Measurements from ENCODE around the gene ACTMAP. TPM values are rescaled to one million over a fixed set of nuclear protein-coding genes. Genes with fewer than 3 reads are reported as not detected.

ACTMAP gene
- total and polyA plus RNA-seq, 2 of the 13 experiments (the other 11 are each of a cell fraction or from before 2014, with no cell fraction given): 2.2 to 7.9 TPM

DNA sequence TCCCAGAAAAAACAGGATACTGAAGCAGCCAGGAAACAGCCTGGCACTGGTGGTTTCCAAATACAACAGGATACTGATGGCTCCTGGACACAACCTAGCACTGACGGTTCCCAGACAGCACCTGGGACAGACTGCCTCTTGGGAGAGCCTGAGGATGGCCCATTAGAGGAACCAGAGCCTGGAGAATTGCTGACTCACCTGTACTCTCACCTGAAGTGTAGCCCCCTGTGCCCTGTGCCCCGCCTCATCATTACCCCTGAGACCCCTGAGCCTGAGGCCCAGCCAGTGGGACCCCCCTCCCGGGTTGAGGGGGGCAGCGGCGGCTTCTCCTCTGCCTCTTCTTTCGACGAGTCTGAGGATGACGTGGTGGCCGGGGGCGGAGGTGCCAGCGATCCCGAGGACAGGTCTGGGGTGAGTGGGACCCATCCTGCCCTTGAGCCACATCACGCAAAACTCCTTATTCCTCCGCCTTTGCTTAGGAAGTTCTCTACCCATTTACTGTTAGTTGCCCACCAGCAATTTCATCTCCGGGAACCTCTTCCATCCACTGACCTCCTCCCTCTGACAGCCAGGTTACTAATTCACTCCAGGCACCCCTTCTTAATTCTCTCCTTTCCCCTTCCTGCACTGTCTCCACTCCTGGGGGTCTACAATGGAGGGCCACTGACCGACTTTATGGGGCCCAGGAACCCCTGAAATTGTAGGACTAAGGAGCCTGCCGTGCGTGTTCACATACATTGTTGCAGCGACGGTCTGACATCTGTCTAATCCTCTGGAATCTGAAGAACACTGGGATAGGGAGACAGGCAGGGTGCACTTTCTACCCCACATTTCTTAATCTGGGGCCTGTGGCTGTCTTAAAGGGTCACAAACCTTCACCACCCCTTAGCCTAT lies 32.1 kb downstream of the ACTMAP start (continued):
- TF ChIP-seq ATF1 (CRISPR knock-in tag; IDR thresholded peaks at IDR 0.05): no peak
- TF ChIP-seq TBX2 (CRISPR knock-in tag; IDR thresholded peaks at IDR 0.05; ENCODE audit: borderline replicate concordance): no peak
- no peak for TF ChIP-seq MBNL3 (CRISPR knock-in tag; conservative IDR thresholded peaks at IDR 0.05)
- no peak for TF ChIP-seq ZNF468 (CRISPR knock-in tag; IDR thresholded peaks at IDR 0.05)
- no peak for TF ChIP-seq SNAI1 (CRISPR knock-in tag; IDR thresholded peaks at IDR 0.05; ENCODE audit: borderline replicate concordance)
- no peak for TF ChIP-seq HCFC1 (IDR thresholded peaks at IDR 0.05; ENCODE audit: low read depth, low read length)
- TF ChIP-seq MZF1 (CRISPR knock-in tag; IDR thresholded peaks at IDR 0.05; ENCODE audit: borderline replicate concordance): no peak
- TF ChIP-seq ZNF670 (CRISPR knock-in tag; IDR thresholded peaks at IDR 0.05; ENCODE audit: borderline replicate concordance): no peak
- no peak for TF ChIP-seq GFI1 (CRISPR knock-in tag; IDR thresholded peaks at IDR 0.05; ENCODE audit: borderline replicate concordance)
- TF ChIP-seq, protein P1, sequence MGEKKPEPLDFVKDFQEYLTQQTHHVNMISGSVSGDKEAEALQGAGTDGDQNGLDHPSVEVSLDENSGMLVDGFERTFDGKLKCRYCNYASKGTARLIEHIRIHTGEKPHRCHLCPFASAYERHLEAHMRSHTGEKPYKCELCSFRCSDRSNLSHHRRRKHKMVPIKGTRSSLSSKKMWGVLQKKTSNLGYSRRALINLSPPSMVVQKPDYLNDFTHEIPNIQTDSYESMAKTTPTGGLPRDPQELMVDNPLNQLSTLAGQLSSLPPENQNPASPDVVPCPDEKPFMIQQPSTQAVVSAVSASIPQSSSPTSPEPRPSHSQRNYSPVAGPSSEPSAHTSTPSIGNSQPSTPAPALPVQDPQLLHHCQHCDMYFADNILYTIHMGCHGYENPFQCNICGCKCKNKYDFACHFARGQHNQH (CRISPR knock-in tag; IDR thresholded peaks at IDR 0.05): 0 out of 2 replicates have a peak, but pooled peaks have one; percentile 21
- no peak for TF ChIP-seq CBX1 (IDR thresholded peaks at IDR 0.05; ENCODE audit: low read depth)
- TF ChIP-seq, protein P2, sequence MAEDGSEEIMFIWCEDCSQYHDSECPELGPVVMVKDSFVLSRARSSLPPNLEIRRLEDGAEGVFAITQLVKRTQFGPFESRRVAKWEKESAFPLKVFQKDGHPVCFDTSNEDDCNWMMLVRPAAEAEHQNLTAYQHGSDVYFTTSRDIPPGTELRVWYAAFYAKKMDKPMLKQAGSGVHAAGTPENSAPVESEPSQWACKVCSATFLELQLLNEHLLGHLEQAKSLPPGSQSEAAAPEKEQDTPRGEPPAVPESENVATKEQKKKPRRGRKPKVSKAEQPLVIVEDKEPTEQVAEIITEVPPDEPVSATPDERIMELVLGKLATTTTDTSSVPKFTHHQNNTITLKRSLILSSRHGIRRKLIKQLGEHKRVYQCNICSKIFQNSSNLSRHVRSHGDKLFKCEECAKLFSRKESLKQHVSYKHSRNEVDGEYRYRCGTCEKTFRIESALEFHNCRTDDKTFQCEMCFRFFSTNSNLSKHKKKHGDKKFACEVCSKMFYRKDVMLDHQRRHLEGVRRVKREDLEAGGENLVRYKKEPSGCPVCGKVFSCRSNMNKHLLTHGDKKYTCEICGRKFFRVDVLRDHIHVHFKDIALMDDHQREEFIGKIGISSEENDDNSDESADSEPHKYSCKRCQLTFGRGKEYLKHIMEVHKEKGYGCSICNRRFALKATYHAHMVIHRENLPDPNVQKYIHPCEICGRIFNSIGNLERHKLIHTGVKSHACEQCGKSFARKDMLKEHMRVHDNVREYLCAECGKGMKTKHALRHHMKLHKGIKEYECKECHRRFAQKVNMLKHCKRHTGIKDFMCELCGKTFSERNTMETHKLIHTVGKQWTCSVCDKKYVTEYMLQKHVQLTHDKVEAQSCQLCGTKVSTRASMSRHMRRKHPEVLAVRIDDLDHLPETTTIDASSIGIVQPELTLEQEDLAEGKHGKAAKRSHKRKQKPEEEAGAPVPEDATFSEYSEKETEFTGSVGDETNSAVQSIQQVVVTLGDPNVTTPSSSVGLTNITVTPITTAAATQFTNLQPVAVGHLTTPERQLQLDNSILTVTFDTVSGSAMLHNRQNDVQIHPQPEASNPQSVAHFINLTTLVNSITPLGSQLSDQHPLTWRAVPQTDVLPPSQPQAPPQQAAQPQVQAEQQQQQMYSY (CRISPR knock-in tag; IDR thresholded peaks at IDR 0.05): no peak
- no peak for TF ChIP-seq ZBTB3 (CRISPR knock-in tag; IDR thresholded peaks at IDR 0.05; ENCODE audit: borderline replicate concordance, low read depth)
- TF ChIP-seq RARG (CRISPR knock-in tag; IDR thresholded peaks at IDR 0.05; ENCODE audit: low read depth): no peak
- TF ChIP-seq ZKSCAN1 (IDR thresholded peaks at IDR 0.05; ENCODE audit: low read length): no peak
- no peak for TF ChIP-seq ZNF546 (CRISPR knock-in tag; conservative IDR thresholded peaks at IDR 0.05)
- TF ChIP-seq ZNF562 (CRISPR knock-in tag; IDR thresholded peaks at IDR 0.05; ENCODE audit: borderline replicate concordance): no peak
- no peak for TF ChIP-seq NFIC (IDR thresholded peaks at IDR 0.05; ENCODE audit: low read length)
- TF ChIP-seq, protein P3, sequence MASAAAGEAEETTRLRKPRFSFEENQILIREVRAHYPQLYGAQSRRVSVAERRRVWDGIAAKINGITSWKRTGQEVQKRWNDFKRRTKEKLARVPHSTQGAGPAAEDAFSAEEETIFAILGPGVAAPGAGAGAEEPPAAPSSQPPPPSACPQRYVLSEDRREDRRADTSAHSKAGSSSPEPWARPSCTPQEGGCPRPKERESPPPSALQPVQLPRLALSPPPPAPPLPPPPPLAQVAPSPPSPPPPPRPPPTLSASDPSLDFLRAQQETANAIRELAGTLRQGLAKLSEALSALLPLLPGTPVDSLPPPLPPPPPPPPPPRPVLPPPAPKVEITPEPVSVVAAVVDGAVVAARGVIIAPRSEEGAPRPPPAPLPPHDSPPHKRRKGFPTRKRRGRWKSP (CRISPR knock-in tag; IDR thresholded peaks at IDR 0.05): 0 out of 2 replicates have a peak, but pooled peaks have one; percentile 21
- no peak for TF ChIP-seq TEAD3 (CRISPR knock-in tag; optimal IDR thresholded peaks at IDR 0.05; ENCODE audit: borderline replicate concordance)
- no peak for TF ChIP-seq ARID2 (CRISPR knock-in tag; IDR thresholded peaks at IDR 0.05; ENCODE audit: borderline replicate concordance)
- TF ChIP-seq, protein P4, sequence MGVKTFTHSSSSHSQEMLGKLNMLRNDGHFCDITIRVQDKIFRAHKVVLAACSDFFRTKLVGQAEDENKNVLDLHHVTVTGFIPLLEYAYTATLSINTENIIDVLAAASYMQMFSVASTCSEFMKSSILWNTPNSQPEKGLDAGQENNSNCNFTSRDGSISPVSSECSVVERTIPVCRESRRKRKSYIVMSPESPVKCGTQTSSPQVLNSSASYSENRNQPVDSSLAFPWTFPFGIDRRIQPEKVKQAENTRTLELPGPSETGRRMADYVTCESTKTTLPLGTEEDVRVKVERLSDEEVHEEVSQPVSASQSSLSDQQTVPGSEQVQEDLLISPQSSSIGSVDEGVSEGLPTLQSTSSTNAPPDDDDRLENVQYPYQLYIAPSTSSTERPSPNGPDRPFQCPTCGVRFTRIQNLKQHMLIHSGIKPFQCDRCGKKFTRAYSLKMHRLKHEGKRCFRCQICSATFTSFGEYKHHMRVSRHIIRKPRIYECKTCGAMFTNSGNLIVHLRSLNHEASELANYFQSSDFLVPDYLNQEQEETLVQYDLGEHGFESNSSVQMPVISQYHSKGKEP (CRISPR knock-in tag; IDR thresholded peaks at IDR 0.05): no peak
